GM18951 (cell line): ENCODE measurements around the gene OGFOD3.
"Not testable (repeated sequence)": the region's sequence is repeated elsewhere in the genome, so short reads cannot be mapped to it uniquely, and the experiment has no call there.

ENCODE experiments used
- POLR2A ChIP-seq: IDR thresholded peaks from 4 replicates; pipeline ENCODE4 v1.6.1; 2011; ENCODE audit warnings: mild to moderate bottlenecking; ENCODE audit not compliant: insufficient read length, insufficient read depth; ENCODE audit errors: extremely low read depth
- in situ Hi-C: fragments of 300-500 bp; cut with MboI; formaldehyde crosslinking; loops from one replicate; pipeline ENCODE4 v1.12.0; 2022; ENCODE audit warnings: low sequenced_read_pairs, mixed read lengths, inconsistent platforms; ENCODE audit not compliant: unreplicated experiment

OGFOD3 gene, protein sequence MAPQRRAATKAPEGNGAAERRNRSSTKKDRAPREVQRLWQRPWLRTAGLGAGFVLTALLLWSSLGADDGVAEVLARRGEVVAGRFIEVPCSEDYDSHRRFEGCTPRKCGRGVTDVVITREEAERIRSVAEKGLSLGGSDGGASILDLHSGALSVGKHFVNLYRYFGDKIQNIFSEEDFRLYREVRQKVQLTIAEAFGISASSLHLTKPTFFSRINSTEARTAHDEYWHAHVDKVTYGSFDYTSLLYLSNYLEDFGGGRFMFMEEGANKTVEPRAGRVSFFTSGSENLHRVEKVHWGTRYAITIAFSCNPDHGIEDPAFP

GRCh38 chr17:82418001-82418986 lies at the start of gene OGFOD3, which contains the start of gene HEXD:
Gene OGFOD3 (minus strand): TSS chr17:82418586. CDS start chr17:82418485, 101 bp downstream.
Gene HEXD (plus strand): TSS chr17:82418347. CDS start chr17:82419800, 1,453 bp downstream.
- TF ChIP-seq POLR2A, result peak; percentile 89
- in situ Hi-C loops, result no loop called here

GRCh38 chr17:82465023-82465603 lies 46.7 kb upstream of the OGFOD3 start:
- in situ Hi-C loops, result no loop called here
- no peak for TF ChIP-seq POLR2A

GRCh38 chr17:82464567-82464929 lies 46.2 kb upstream of the OGFOD3 start:
- in situ Hi-C loops, result no loop called here
- TF ChIP-seq POLR2A, result no peak

GRCh38 chr17:82463925-82464566 lies 45.7 kb upstream of the OGFOD3 start:
- TF ChIP-seq POLR2A, result no peak
- in situ Hi-C loops, result no loop called here

GRCh38 chr17:82463391-82463790 lies 45.0 kb upstream of the OGFOD3 start:
- in situ Hi-C loops, result no loop called here
- no peak for TF ChIP-seq POLR2A

GRCh38 chr17:82461827-82462524 lies 43.6 kb upstream of the OGFOD3 start:
- in situ Hi-C loops, result no loop called here
- no peak for TF ChIP-seq POLR2A

DNA sequence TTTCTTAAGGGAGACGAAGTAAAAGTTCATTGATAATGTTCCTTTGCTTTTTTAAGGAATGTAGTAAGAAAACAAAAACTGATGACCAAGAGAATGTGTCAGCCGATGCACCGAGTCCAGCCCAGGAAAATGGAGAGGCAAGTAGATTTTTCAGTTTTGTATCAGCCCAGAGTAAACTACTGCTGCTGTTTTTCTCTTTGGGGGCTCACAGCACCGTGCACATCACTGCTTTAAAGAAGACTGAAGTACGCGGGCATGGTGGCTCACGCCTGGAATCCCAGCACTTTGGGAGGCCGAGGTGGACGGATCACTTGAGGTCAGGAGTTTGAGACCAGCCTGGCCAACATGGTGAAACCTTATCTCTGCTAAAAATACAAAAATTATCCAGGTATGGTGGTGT lies 41.5 kb upstream of the OGFOD3 start:
- in situ Hi-C loops, result not testable (repeated sequence)

DNA sequence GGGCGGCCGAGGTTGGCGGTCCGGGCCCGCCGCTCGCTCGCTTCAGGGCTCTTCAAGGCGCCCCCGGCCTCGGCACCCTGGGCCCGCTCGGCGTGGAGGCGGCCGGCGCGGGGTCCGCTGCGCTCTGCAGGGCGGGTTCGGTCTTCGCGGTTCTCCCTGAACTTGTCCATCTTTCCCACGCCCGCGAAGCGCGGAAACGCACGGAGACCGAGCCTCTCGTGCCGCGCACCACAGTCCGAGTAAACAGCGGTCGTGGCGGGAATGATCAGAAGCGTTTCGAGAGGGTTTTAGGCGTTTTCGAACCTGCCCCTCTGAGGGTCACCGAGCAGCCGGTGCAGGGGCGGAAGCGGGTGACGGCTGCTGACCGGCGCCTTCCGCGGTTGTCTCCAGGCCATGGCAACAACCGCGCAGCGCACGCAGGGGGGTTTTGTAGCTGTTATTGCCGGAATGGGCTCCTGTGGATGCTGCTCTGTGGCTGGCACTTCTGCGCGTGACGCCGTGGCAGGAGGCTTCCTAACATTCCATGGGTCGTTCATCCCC lies 40.6 kb upstream of the OGFOD3 start:
- in situ Hi-C loops, result no loop called here
- TF ChIP-seq POLR2A, result no peak

- peak; percentile 93 for TF ChIP-seq POLR2A
- in situ Hi-C loops, result no loop called here
These were observed 39.9 kb upstream of the OGFOD3 start, which contains the start of gene NARF for GRCh38 chr17:82458179-82458884. Gene NARF (plus strand): TSS chr17:82458741. CDS start chr17:82458804, 63 bp downstream.

DNA sequence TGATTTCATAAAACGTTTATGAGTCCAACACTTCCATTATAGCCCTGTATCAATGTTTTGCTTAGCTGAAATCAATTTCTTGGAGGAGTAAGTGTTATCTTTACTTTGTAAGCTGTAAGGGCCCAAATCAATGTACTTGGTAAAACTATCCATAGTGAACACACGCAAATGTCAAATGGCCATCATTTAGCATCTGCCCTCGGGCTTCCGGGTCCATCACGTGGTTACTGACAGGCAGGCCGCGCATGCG lies 39.5 kb upstream of the OGFOD3 start:
- in situ Hi-C loops, result no loop called here

GRCh38 chr17:82457073-82457928 lies 38.9 kb upstream of the OGFOD3 start:
- TF ChIP-seq POLR2A, result no peak
- in situ Hi-C loops, result no loop called here

More for the DNA sequence above, 39.5 kb upstream of the OGFOD3 start:
- TF ChIP-seq POLR2A, result no peak

DNA sequence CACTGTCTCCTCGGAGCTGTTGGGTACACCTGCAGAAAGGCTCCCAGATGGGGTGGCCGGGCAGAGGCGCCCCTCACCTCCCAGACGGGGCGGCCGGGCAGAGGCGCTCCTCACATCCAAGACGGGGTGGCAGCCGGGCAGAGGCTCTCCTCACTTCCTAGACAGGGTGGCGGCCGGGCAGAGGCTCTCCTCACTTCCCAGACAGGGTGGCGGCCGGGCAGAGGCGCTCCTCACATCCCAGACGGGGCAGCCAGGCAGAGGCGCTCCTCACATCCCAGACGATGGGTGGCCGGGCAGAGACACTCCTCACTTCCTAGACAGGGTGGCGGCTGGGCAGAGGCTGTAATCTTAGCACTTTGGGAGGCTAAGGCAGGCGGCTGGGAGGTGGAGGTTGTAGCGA lies 35.3 kb upstream of the OGFOD3 start:
- in situ Hi-C loops, result not testable (repeated sequence)

- in situ Hi-C loops, result not testable (repeated sequence)
These were observed 34.8 kb upstream of the OGFOD3 start for GRCh38 chr17:82453151-82453550.
